HG03457 (cell line): ENCODE data around the gene TUBB2B.
"Not testable (repeated sequence)": the region's sequence is repeated elsewhere in the genome, so short reads cannot be mapped to it uniquely, and the experiment has no call there.

ENCODE experiments used
- ATAC-seq: cut with Tn5 transposase; IDR thresholded peaks from one replicate; pipeline ENCODE4 v1.9.1; 2021; ENCODE audit warnings: moderate number of reproducible peaks; ENCODE audit not compliant: unreplicated experiment

Gene TUBB2B

GRCh38 chr6:3258720-3259490 is 31.5 kb upstream of the TUBB2B start, which contains the start of gene PSMG4:
Gene PSMG4 (plus strand): TSS chr6:3258947. CDS start chr6:3259023, 76 bp downstream.
- peak; percentile 53 for ATAC-seq

GRCh38 chr6:3258201-3258600 is 30.7 kb upstream of the TUBB2B start:
- no peak for ATAC-seq

GRCh38 chr6:3253597-3253961 is 26.1 kb upstream of the TUBB2B start:
- ATAC-seq: no peak

GRCh38 chr6:3252861-3253596 is 25.6 kb upstream of the TUBB2B start:
- no peak for ATAC-seq

GRCh38 chr6:3252369-3252768 is 24.9 kb upstream of the TUBB2B start:
- no peak for ATAC-seq

GRCh38 chr6:3251462-3252314 is 24.2 kb upstream of the TUBB2B start:
- ATAC-seq: no peak

- ATAC-seq: no peak
Observed at GRCh38 chr6:3250231-3250675, 22.8 kb upstream of the TUBB2B start.

GRCh38 chr6:3249821-3250220 is 22.4 kb upstream of the TUBB2B start:
- ATAC-seq: no peak

- ATAC-seq: no peak
Observed at GRCh38 chr6:3247255-3248146, 20.0 kb upstream of the TUBB2B start.

GRCh38 chr6:3245216-3245615 is 17.8 kb upstream of the TUBB2B start:
- no peak for ATAC-seq

- ATAC-seq: not testable (repeated sequence)
Observed at GRCh38 chr6:3244832-3245161, 17.3 kb upstream of the TUBB2B start.

GRCh38 chr6:3244003-3244831 is 16.8 kb upstream of the TUBB2B start:
- no peak for ATAC-seq

GRCh38 chr6:3242768-3243167 is 15.3 kb upstream of the TUBB2B start:
- no peak for ATAC-seq

- not testable (repeated sequence) for ATAC-seq
Observed at GRCh38 chr6:3241745-3242144, 14.3 kb upstream of the TUBB2B start.

- ATAC-seq: no peak
Observed at GRCh38 chr6:3240595-3240994, 13.1 kb upstream of the TUBB2B start.

GRCh38 chr6:3239110-3239830 is 11.8 kb upstream of the TUBB2B start:
- ATAC-seq: no peak

- ATAC-seq: no peak
Observed at GRCh38 chr6:3237761-3238662, 10.6 kb upstream of the TUBB2B start.

GRCh38 chr6:3236005-3236404 is 8.6 kb upstream of the TUBB2B start:
- ATAC-seq: no peak
